ENCODE results near the gene FMNL2.

Gene FMNL2

DNA sequence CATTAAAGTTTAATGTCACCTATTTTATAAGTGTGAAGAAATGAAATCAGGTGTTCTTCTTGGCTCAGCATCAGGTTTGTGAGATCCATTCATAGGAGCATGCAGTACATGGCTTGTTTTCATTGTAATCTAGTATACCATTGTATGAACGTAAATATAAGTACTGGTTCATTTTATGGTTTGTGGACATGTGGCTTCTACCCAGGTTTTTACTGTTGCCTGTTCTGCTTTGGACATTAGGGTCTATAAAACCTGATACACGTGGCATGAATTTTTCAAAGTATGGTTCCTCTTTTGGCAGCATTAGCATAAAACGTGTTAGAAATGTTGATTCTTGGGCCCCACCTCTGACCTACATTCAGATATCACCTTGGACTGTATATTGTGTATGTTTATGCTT, 206.7 kb downstream of the FMNL2 start:
- Histone ChIP-seq H3K4me2 (ENCODE audit: insufficient read depth, low read length, poor library complexity, severe bottlenecking) (no peak overlapping the region), H3K14ac (ENCODE audit: low read length) (no peak overlapping the region), H3K27ac (replicated peaks; ENCODE audit: low read length) (no peak overlapping the region), H2BK12ac (ENCODE audit: low read length) (no peak overlapping the region), H3K79me1 (ENCODE audit: low read depth, low read length) (no peaks in the 10 kb centered on the region), H2BK120ac (ENCODE audit: low read depth, low read length) (no peak overlapping the region), H3K9ac (ENCODE audit: low read depth, low read length, poor library complexity) (no peak overlapping the region), H2AFZ (ENCODE audit: low read length) (no peak overlapping the region), H3K4me1 (ENCODE audit: control insufficient read depth in 2 of 2, insufficient read depth in 1 of 2, low read depth in 1 of 2, low read length in 2 of 2) (peaks cover 16 to 22% of the 10 kb centered on the region in 2 donors), H3K23ac (ENCODE audit: low read depth, low read length, poor library complexity) (no peak overlapping the region), H3K9me3 (replicated peaks in 1 of 2; ENCODE audit: control insufficient read depth in 2 of 2, insufficient read depth in 1 of 2, low read depth in 1 of 2, low read length in 2 of 2) (no peaks in the 10 kb centered on the region), H2AK5ac (ENCODE audit: low read depth, low read length) (no peak overlapping the region), H4K8ac (ENCODE audit: low read depth, low read length) (no peak overlapping the region), H3K4ac (ENCODE audit: low read length) (no peak overlapping the region), H2BK15ac (ENCODE audit: low read length) (no peak overlapping the region), H4K91ac (ENCODE audit: low read depth, low read length, poor library complexity) (no peak overlapping the region), H3K18ac (ENCODE audit: low read length) (no peak overlapping the region), H3K4me3 (ENCODE audit: low read length in 2 of 2) (no peak overlapping the region), H3K36me3 (replicated peaks in 1 of 2; ENCODE audit: control insufficient read depth in 2 of 2, insufficient read depth in 2 of 2, low read length in 2 of 2) (peaks cover 2 to 25% of the 10 kb centered on the region in 2 donors), H2BK5ac (ENCODE audit: low read length) (no peak overlapping the region), H3K27me3 (ENCODE audit: control insufficient read depth in 3 of 3, insufficient read depth in 3 of 3, low read depth in 1 of 3, low read length in 3 of 3) (no peaks in the 10 kb centered on the region)
- no peak for DNase-seq (ENCODE audit: low spot score)
- WGBS, 2 donors (ENCODE audit: extremely low coverage in 2 of 2, insufficient read length in 2 of 2, insufficient replicate concordance in 1 of 2): no CpG with 5 or more reads among the region's 3 CpGs

DNA sequence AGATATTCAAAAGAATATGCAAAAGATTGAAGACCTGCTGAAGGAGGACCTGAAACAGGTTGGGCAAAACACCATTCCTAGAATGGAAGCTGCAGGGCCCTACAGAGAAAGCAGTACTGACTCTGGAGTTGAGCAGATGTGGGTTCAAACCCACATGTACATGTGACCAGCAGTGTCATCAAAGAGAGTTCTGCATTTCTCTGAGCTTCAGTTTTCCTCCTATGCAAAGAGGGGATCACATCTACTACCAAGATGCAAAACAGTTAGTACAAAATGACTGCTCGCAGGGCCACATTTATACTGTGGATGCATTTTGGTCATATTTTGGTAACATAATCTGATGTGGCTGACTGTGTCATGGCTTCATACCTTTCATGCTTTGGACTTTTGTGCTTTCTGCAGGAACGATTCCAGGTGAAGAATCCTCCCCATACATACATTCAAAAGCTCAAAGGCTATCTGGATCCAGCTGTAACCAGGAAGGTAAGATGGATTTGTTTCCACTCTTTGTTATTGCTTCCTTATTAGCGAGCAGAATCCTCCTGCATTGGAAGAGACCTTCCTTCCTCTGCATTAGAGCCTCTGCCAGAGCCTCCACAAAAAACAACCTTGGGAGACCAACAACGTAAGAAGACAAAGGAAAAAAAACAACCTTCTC, 207.5 kb downstream of the FMNL2 start:
- Histone ChIP-seq H3K23ac (ENCODE audit: low read depth, low read length, poor library complexity) (no peak overlapping the region), H3K79me1 (ENCODE audit: low read depth, low read length) (no peaks in the 10 kb centered on the region), H2AFZ (ENCODE audit: low read length) (no peak overlapping the region), H4K8ac (ENCODE audit: low read depth, low read length) (no peak overlapping the region), H3K14ac (ENCODE audit: low read length) (no peak overlapping the region), H3K4me2 (ENCODE audit: insufficient read depth, low read length, poor library complexity, severe bottlenecking) (no peak overlapping the region), H3K36me3 (replicated peaks in 1 of 2; ENCODE audit: control insufficient read depth in 2 of 2, insufficient read depth in 2 of 2, low read length in 2 of 2) (peaks cover 2 to 32% of the 10 kb centered on the region in 2 donors), H3K18ac (ENCODE audit: low read length) (no peak overlapping the region), H3K27ac (replicated peaks; ENCODE audit: low read length) (peak overlapping the region; percentile 65), H3K4me1 (ENCODE audit: control insufficient read depth in 2 of 2, insufficient read depth in 1 of 2, low read depth in 1 of 2, low read length in 2 of 2) (peaks cover 16 to 20% of the 10 kb centered on the region in 2 donors), H3K4ac (ENCODE audit: low read length) (no peak overlapping the region), H2BK5ac (ENCODE audit: low read length) (no peak overlapping the region), H2BK15ac (ENCODE audit: low read length) (no peak overlapping the region), H2BK12ac (ENCODE audit: low read length) (no peak overlapping the region), H4K91ac (ENCODE audit: low read depth, low read length, poor library complexity) (no peak overlapping the region), H2BK120ac (ENCODE audit: low read depth, low read length) (no peak overlapping the region), H3K9ac (ENCODE audit: low read depth, low read length, poor library complexity) (no peak overlapping the region), H3K9me3 (replicated peaks in 1 of 2; ENCODE audit: control insufficient read depth in 2 of 2, insufficient read depth in 1 of 2, low read depth in 1 of 2, low read length in 2 of 2) (no peaks in the 10 kb centered on the region), H3K4me3 (ENCODE audit: low read length in 2 of 2) (no peak overlapping the region), H2AK5ac (ENCODE audit: low read depth, low read length) (no peak overlapping the region), H3K27me3 (ENCODE audit: control insufficient read depth in 3 of 3, insufficient read depth in 3 of 3, low read depth in 1 of 3, low read length in 3 of 3) (no peaks in the 10 kb centered on the region)
- no peak for DNase-seq (ENCODE audit: low spot score)
- WGBS, 2 donors (ENCODE audit: extremely low coverage in 2 of 2, insufficient read length in 2 of 2, insufficient replicate concordance in 1 of 2): no CpG with 5 or more reads among the region's 4 CpGs

DNA sequence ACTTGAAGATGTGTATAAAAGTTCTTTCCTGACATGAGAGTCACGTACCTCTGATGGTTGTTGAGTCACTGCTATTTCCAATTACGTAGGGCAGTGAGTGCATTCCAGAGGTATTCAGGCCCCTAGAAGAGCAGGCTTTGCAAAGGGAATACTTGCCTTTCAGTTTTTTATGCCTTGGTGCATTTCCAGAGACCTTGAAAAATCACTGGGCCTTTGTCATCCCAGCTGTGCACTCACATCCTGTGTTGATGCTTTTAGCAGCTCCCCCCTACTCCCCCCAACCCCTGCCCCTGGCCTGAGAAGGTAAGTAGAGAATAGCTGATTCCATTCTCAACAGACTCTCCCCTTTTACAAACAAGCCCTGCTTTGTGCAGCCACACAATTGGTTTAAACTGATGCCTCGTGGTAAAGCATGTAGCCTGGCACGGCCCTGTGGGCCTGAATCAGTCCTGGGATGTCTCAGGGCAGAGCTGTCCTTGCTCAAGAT, 208.1 kb downstream of the FMNL2 start:
- Histone ChIP-seq H2BK15ac (ENCODE audit: low read length) (no peak overlapping the region), H3K18ac (ENCODE audit: low read length) (no peak overlapping the region), H2AK5ac (ENCODE audit: low read depth, low read length) (no peak overlapping the region), H3K14ac (ENCODE audit: low read length) (no peak overlapping the region), H4K91ac (ENCODE audit: low read depth, low read length, poor library complexity) (no peak overlapping the region), H3K4ac (ENCODE audit: low read length) (no peak overlapping the region), H2BK120ac (ENCODE audit: low read depth, low read length) (no peak overlapping the region), H2AFZ (ENCODE audit: low read length) (no peak overlapping the region), H3K9me3 (replicated peaks in 1 of 2; ENCODE audit: control insufficient read depth in 2 of 2, insufficient read depth in 1 of 2, low read depth in 1 of 2, low read length in 2 of 2) (no peaks in the 10 kb centered on the region), H3K4me3 (ENCODE audit: low read length in 2 of 2) (no peak overlapping the region), H3K4me1 (ENCODE audit: control insufficient read depth in 2 of 2, insufficient read depth in 1 of 2, low read depth in 1 of 2, low read length in 2 of 2) (peaks cover 16 to 20% of the 10 kb centered on the region in 2 donors), H2BK5ac (ENCODE audit: low read length) (no peak overlapping the region), H3K9ac (ENCODE audit: low read depth, low read length, poor library complexity) (no peak overlapping the region), H3K23ac (ENCODE audit: low read depth, low read length, poor library complexity) (no peak overlapping the region), H3K36me3 (replicated peaks in 1 of 2; ENCODE audit: control insufficient read depth in 2 of 2, insufficient read depth in 2 of 2, low read length in 2 of 2) (peaks cover 2 to 37% of the 10 kb centered on the region in 2 donors), H4K8ac (ENCODE audit: low read depth, low read length) (no peak overlapping the region), H3K27ac (replicated peaks; ENCODE audit: low read length) (peak overlapping the region; percentile 65), H2BK12ac (ENCODE audit: low read length) (no peak overlapping the region), H3K4me2 (ENCODE audit: insufficient read depth, low read length, poor library complexity, severe bottlenecking) (no peak overlapping the region), H3K79me1 (ENCODE audit: low read depth, low read length) (no peaks in the 10 kb centered on the region), H3K27me3 (ENCODE audit: control insufficient read depth in 3 of 3, insufficient read depth in 3 of 3, low read depth in 1 of 3, low read length in 3 of 3) (no peaks in the 10 kb centered on the region)
- WGBS, 2 donors (ENCODE audit: extremely low coverage in 2 of 2, insufficient read length in 2 of 2, insufficient replicate concordance in 1 of 2): no CpG with 5 or more reads among the region's 4 CpGs
- peak; percentile 48 for DNase-seq (ENCODE audit: low spot score)

DNA sequence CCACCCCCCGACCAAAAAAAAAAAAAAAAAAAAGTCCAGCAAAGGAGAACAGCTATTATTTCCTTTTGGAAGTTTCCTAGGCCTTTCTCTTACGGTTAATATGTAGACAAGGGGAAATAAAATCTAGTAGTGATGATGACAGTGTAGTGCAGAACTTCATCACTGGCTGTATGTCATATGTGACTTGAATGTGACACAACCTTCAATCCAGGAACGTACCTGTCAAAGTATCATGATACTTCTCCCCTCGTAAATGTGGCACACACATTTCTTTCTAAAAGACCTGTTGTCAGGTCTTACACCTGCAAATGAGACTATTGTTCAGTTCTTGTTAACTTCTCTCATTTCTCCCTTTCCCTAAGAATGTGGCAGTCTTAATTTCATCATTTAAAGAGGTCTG, 208.7 kb downstream of the FMNL2 start:
- H2BK120ac ChIP-seq (ENCODE audit: low read depth, low read length): no peak overlapping the region
- no peaks in the 10 kb centered on the region for H3K9me3 ChIP-seq (replicated peaks in 1 of 2; ENCODE audit: control insufficient read depth in 2 of 2, insufficient read depth in 1 of 2, low read depth in 1 of 2, low read length in 2 of 2)
- no peak for DNase-seq (ENCODE audit: low spot score)
- H3K27me3 ChIP-seq (ENCODE audit: control insufficient read depth in 3 of 3, insufficient read depth in 3 of 3, low read depth in 1 of 3, low read length in 3 of 3): no peaks in the 10 kb centered on the region
- no peak overlapping the region for H3K27ac ChIP-seq (replicated peaks; ENCODE audit: low read length)
- H3K4me1 ChIP-seq (ENCODE audit: control insufficient read depth in 2 of 2, insufficient read depth in 1 of 2, low read depth in 1 of 2, low read length in 2 of 2): peaks cover 16 to 20% of the 10 kb centered on the region in 2 donors
- no peak overlapping the region for H3K4me3 ChIP-seq (ENCODE audit: low read length in 2 of 2)
- no peak overlapping the region for H3K18ac ChIP-seq (ENCODE audit: low read length)
- no peak overlapping the region for H3K14ac ChIP-seq (ENCODE audit: low read length)
- no peak overlapping the region for H2AK5ac ChIP-seq (ENCODE audit: low read depth, low read length)
- H3K4me2 ChIP-seq (ENCODE audit: insufficient read depth, low read length, poor library complexity, severe bottlenecking): no peak overlapping the region
- H2AFZ ChIP-seq (ENCODE audit: low read length): no peak overlapping the region
- no peak overlapping the region for H2BK12ac ChIP-seq (ENCODE audit: low read length)
- H3K36me3 ChIP-seq (replicated peaks in 1 of 2; ENCODE audit: control insufficient read depth in 2 of 2, insufficient read depth in 2 of 2, low read length in 2 of 2): peaks cover 2 to 44% of the 10 kb centered on the region in 2 donors
- H4K8ac ChIP-seq (ENCODE audit: low read depth, low read length): no peak overlapping the region
- no CpG with 5 or more reads among the region's 4 CpGs for WGBS, 2 donors (ENCODE audit: extremely low coverage in 2 of 2, insufficient read length in 2 of 2, insufficient replicate concordance in 1 of 2)
- H3K9ac ChIP-seq (ENCODE audit: low read depth, low read length, poor library complexity): no peak overlapping the region
- H2BK15ac ChIP-seq (ENCODE audit: low read length): no peak overlapping the region
- no peak overlapping the region for H3K4ac ChIP-seq (ENCODE audit: low read length)
- no peak overlapping the region for H3K23ac ChIP-seq (ENCODE audit: low read depth, low read length, poor library complexity)
- no peak overlapping the region for H4K91ac ChIP-seq (ENCODE audit: low read depth, low read length, poor library complexity)
- H3K79me1 ChIP-seq (ENCODE audit: low read depth, low read length): no peaks in the 10 kb centered on the region
- H2BK5ac ChIP-seq (ENCODE audit: low read length): no peak overlapping the region
